HCT116 (cell line): ENCODE data around the gene RPL10. TPM values are rescaled to one million over a fixed set of nuclear protein-coding genes. Genes with fewer than 3 reads are reported as not detected.

Source experiments
- ATAC-seq: fragments of 200-7000 bp; cut with Tn5 transposase; 2 replicates; pipeline ENCODE4 v1.9.1; 2020; ENCODE audit warnings: mild to moderate bottlenecking, moderate library complexity
- BruUV-seq: library from RNA; stranded (reverse); fragments of 400-500 nt; replicated peaks from 2 replicates; lab custom pipeline; 2021; lab: Mats Ljungman, UMichigan
- CTCF ChIA-PET: fragments of 300-600 bp; sonication (Branson Sonifier 250); formaldehyde crosslinking; loops from one replicate; lab custom pipeline; 2021; ENCODE audit warnings: antibody characterized with exemption; lab: Charles Lee
- POLR2A ChIA-PET: fragments of 300-600, 350-600 bp; sonication (Branson Sonifier 250); formaldehyde crosslinking; loops from one replicate; lab custom pipeline; 2021; ENCODE audit warnings: antibody characterized with exemption; lab: Charles Lee
- RAD21 ChIA-PET, 2 experiments: fragments of 300-600 bp; sonication (Branson Sonifier 250); formaldehyde crosslinking; loops; one replicate each; lab custom pipeline; 2023; ENCODE audit warnings: low total read pairs in 2 of 2; ENCODE audit not compliant: uncharacterized antibody in 2 of 2, unreplicated experiment in 2 of 2, low non-redundant PET in 1 of 2; lab: Charles Lee
- DNase-seq: peaks from one replicate; pipeline ENCODE4 v3.0.0-alpha.2; 2010; ENCODE audit warnings: low read depth, low spot score
- H2AFZ ChIP-seq: fragments of 200-600 bp; shearing (Covaris generic), sonication (generic); 2 replicates; pipeline ENCODE4 v1.6.1; 2017; ENCODE audit warnings: low read depth, mixed run types, mixed read lengths, antibody characterized with exemption, low read length; ENCODE audit not compliant: poor library complexity, severe bottlenecking
- H3K27ac ChIP-seq: 2 replicates; pipeline ENCODE4 v1.5.1; 2012; ENCODE audit warnings: low read depth, low read length
- H3K27me3 ChIP-seq: fragments of 200-600 bp; sonication (generic); 2 replicates; pipeline ENCODE4 v1.6.1; 2016; ENCODE audit warnings: mixed run types, low read length, mixed read lengths; ENCODE audit not compliant: insufficient read depth
- H3K36me3 ChIP-seq, 2 experiments: fragments of 200-500 bp in 1 of 2; fragments of 200-600 bp in 1 of 2; sonication (Bioruptor generic) in 1 of 2; sonication (generic) in 1 of 2; 2 replicates each; pipeline versions ENCODE4 v1.5.1 to v1.6.1; 2014 to 2016; ENCODE audit warnings: low read length in 2 of 2, inconsistent platforms in 1 of 2, mixed read lengths in 1 of 2, mixed run types in 1 of 2; ENCODE audit not compliant: insufficient read depth in 2 of 2, control insufficient read depth in 1 of 2
- H3K4me1 ChIP-seq, 2 experiments: fragments of 200-600 bp in 1 of 2; sonication (generic) in 1 of 2; 2 replicates each; pipeline versions ENCODE4 v1.5.1 to v1.6.1; 2012 to 2017; ENCODE audit warnings: low read length in 2 of 2, inconsistent platforms in 1 of 2, mild to moderate bottlenecking in 1 of 2, mixed read lengths in 1 of 2, mixed run types in 1 of 2, moderate library complexity in 1 of 2; ENCODE audit not compliant: insufficient read depth in 2 of 2, control insufficient read depth in 1 of 2
- H3K4me2 ChIP-seq: fragments of 200-600 bp; sonication (generic); 2 replicates; pipeline ENCODE4 v1.6.1; 2017; ENCODE audit warnings: mixed run types, low read length, mixed read lengths
- H3K4me3 ChIP-seq, 2 experiments: fragments of 200-600 bp in 1 of 2; sonication (generic) in 1 of 2; replicated peaks in 1 of 2; 2 replicates each; pipeline ENCODE4 v1.5.1; 2011 to 2016; ENCODE audit warnings: low read length in 2 of 2, control low read depth in 1 of 2, low read depth in 1 of 2, mild to moderate bottlenecking in 1 of 2, mixed read lengths in 1 of 2, mixed run types in 1 of 2
- H3K79me2 ChIP-seq: fragments of 200-600 bp; sonication (generic); 2 replicates; pipeline ENCODE4 v1.6.1; 2017; ENCODE audit warnings: mild to moderate bottlenecking, mixed run types, low read length, moderate library complexity, mixed read lengths; ENCODE audit not compliant: insufficient read depth
- H3K9ac ChIP-seq: fragments of 200-600 bp; sonication (generic); 2 replicates; pipeline ENCODE4 v1.6.1; 2016; ENCODE audit warnings: low read length, mixed read lengths
- H3K9me2 ChIP-seq: fragments of 200-600 bp; sonication (generic), shearing (Covaris generic); 2 replicates; pipeline ENCODE4 v1.6.1; 2017; ENCODE audit warnings: mixed run types, mild to moderate bottlenecking, moderate library complexity; ENCODE audit not compliant: insufficient read depth
- H3K9me3 ChIP-seq, 2 experiments: fragments of 200-500 bp in 1 of 2; fragments of 200-600 bp in 1 of 2; sonication (Bioruptor generic) in 1 of 2; sonication (generic) in 1 of 2; 2 replicates each; pipeline ENCODE4 v1.6.1; 2014 to 2017; ENCODE audit warnings: low read length in 2 of 2, mixed read lengths in 2 of 2, inconsistent platforms in 1 of 2, low read depth in 1 of 2, mild to moderate bottlenecking in 1 of 2, mixed run types in 1 of 2, moderate library complexity in 1 of 2; ENCODE audit not compliant: control insufficient read depth in 1 of 2, insufficient read depth in 1 of 2
- H4K20me1 ChIP-seq: fragments of 200-600 bp; sonication (generic), shearing (Covaris generic); 2 replicates; pipeline ENCODE4 v1.6.1; 2017; ENCODE audit warnings: mixed run types, mild to moderate bottlenecking, moderate library complexity; ENCODE audit not compliant: insufficient read depth
- CBX3 ChIP-seq: IDR thresholded peaks from 2 replicates; pipeline ENCODE4 v1.6.1; 2012; ENCODE audit warnings: low read depth
- CEBPB ChIP-seq: IDR thresholded peaks from 2 replicates; pipeline ENCODE4 v1.6.1; 2012; ENCODE audit warnings: low read depth
- ELF1 ChIP-seq: IDR thresholded peaks from 2 replicates; pipeline ENCODE4 v1.6.1; 2012; ENCODE audit warnings: low read depth, borderline replicate concordance
- EZH2 ChIP-seq: fragments of 200-600 bp; sonication (generic); IDR thresholded peaks from 2 replicates; pipeline ENCODE4 v1.6.1; 2017; ENCODE audit warnings: antibody characterized with exemption, mixed run types
- EZH2phosphoT487 ChIP-seq: fragments of 200-600 bp; IDR thresholded peaks from 2 replicates; pipeline ENCODE4 v1.6.1; 2018; ENCODE audit warnings: antibody characterized with exemption, borderline replicate concordance
- FOSL1 ChIP-seq: IDR thresholded peaks from 2 replicates; pipeline ENCODE4 v1.6.1; 2012; ENCODE audit warnings: low read depth
- POLR2A ChIP-seq: IDR thresholded peaks from 2 replicates; pipeline ENCODE4 v1.7.0; 2011; ENCODE audit warnings: borderline replicate concordance; ENCODE audit not compliant: insufficient read depth, insufficient read length; ENCODE audit errors: extremely low read depth
- POLR2AphosphoS5 ChIP-seq: IDR thresholded peaks from 2 replicates; pipeline ENCODE4 v1.6.1; 2011; ENCODE audit warnings: mild to moderate bottlenecking, low read depth, low read length, moderate library complexity
- SIN3A ChIP-seq: IDR thresholded peaks from 2 replicates; pipeline ENCODE4 v1.6.1; 2012; ENCODE audit warnings: low read depth
- SP1 ChIP-seq: IDR thresholded peaks from 2 replicates; pipeline ENCODE4 v1.6.1; 2012; ENCODE audit warnings: low read depth
- SRF ChIP-seq: IDR thresholded peaks from 2 replicates; pipeline ENCODE4 v1.6.1; 2012; ENCODE audit warnings: low read depth
- TCF7L2 ChIP-seq: IDR thresholded peaks from 2 replicates; pipeline ENCODE4 v1.7.0; 2011; ENCODE audit warnings: borderline replicate concordance, inconsistent platforms; ENCODE audit not compliant: insufficient read depth, insufficient read length; ENCODE audit errors: extremely low read depth
- YY1 ChIP-seq: IDR thresholded peaks from 2 replicates; pipeline ENCODE4 v1.6.1; 2011; ENCODE audit warnings: low read length, low read depth, moderate library complexity, mild to moderate bottlenecking; ENCODE audit not compliant: insufficient replicate concordance; ENCODE audit errors: extremely low read depth
- ZFX ChIP-seq: fragments of 450-650 bp; IDR thresholded peaks from 2 replicates; pipeline ENCODE4 v1.6.1; 2017
- intact Hi-C: fragments of 100-400 bp; cut with micrococcal nuclease; formaldehyde crosslinking; loops from 2 replicates; pipeline ENCODE4 v1.10.0; 2022
- total RNA-seq: library from RNA; stranded (reverse); gene quantifications from one replicate; pipeline ENCODE4 v1.2.1, GENCODE V29; 2021; ENCODE audit not compliant: unreplicated experiment
- TF ChIP-seq, protein P1 (sequence below), 3 experiments: fragments of 200-600 bp in 1 of 3; sonication (generic) in 1 of 3; IDR thresholded peaks in 2 of 3; conservative IDR thresholded peaks in 1 of 3; 2 replicates each; pipeline ENCODE4 v1.5.1; 2012 to 2017; ENCODE audit warnings: low read depth in 2 of 3, low read length in 2 of 3, antibody characterized with exemption in 1 of 3, borderline replicate concordance in 1 of 3, control low read depth in 1 of 3, mild to moderate bottlenecking in 1 of 3, mixed read lengths in 1 of 3, mixed run types in 1 of 3, moderate library complexity in 1 of 3; ENCODE audit not compliant: insufficient read depth in 1 of 3
- TF ChIP-seq, protein P2 (sequence below): IDR thresholded peaks from 2 replicates; pipeline ENCODE4 v1.6.1; 2012
- TF ChIP-seq, protein P3 (sequence below): IDR thresholded peaks from 2 replicates; pipeline ENCODE4 v1.6.1; 2012; ENCODE audit warnings: low read depth

Gene RPL10
- total RNA-seq, 1 experiment from 2014 or later: 3,069 TPM

- Histone ChIP-seq H3K79me2 (no peaks in the 10 kb centered on the region), H3K4me3 (no peak overlapping the region), H3K9ac (no peak overlapping the region), H3K4me1 (no peaks in the 10 kb centered on the region), H4K20me1 (no peaks in the 10 kb centered on the region), H3K9me2 (no peaks in the 10 kb centered on the region), H3K4me2 (no peak overlapping the region), H3K9me3 (no peaks in the 10 kb centered on the region), H2AFZ (no peak overlapping the region), H3K27me3 (no peaks in the 10 kb centered on the region), H3K27ac (no peak overlapping the region), H3K36me3 (peaks cover 5 to 6% of the 10 kb centered on the region in 2 experiments; a peak in 2 of 4 replicates)
- ChIA-PET POLR2A (interaction anchor here (1.0 kb wide), 1 partner anchor 22 kb away, joined by 4 read pairs; no protein-coding TSS in a partner anchor), CTCF (no interaction called here), RAD21 (no interaction called here)
- no TSS peak for BruUV-seq
- DNase-seq (no peak), ATAC-seq (no peak)
- TF ChIP-seq, protein P1, sequence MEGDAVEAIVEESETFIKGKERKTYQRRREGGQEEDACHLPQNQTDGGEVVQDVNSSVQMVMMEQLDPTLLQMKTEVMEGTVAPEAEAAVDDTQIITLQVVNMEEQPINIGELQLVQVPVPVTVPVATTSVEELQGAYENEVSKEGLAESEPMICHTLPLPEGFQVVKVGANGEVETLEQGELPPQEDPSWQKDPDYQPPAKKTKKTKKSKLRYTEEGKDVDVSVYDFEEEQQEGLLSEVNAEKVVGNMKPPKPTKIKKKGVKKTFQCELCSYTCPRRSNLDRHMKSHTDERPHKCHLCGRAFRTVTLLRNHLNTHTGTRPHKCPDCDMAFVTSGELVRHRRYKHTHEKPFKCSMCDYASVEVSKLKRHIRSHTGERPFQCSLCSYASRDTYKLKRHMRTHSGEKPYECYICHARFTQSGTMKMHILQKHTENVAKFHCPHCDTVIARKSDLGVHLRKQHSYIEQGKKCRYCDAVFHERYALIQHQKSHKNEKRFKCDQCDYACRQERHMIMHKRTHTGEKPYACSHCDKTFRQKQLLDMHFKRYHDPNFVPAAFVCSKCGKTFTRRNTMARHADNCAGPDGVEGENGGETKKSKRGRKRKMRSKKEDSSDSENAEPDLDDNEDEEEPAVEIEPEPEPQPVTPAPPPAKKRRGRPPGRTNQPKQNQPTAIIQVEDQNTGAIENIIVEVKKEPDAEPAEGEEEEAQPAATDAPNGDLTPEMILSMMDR (IDR thresholded peaks at IDR 0.05 in 2 of 3, conservative IDR thresholded peaks at IDR 0.05 in 1 of 3; ENCODE audit: borderline replicate concordance in 1 of 3, insufficient read depth in 1 of 3, low read depth in 2 of 3, low read length in 2 of 3): no peak
- TF ChIP-seq, protein P2, sequence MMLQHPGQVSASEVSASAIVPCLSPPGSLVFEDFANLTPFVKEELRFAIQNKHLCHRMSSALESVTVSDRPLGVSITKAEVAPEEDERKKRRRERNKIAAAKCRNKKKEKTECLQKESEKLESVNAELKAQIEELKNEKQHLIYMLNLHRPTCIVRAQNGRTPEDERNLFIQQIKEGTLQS: no peak
- TF ChIP-seq CEBPB (no peak), FOSL1 (no peak), ZFX (no peak), POLR2A (no peak), ELF1 (no peak), SP1 (no peak), EZH2 (no peak), POLR2AphosphoS5 (no peak), EZH2phosphoT487 (no peak), TCF7L2 (no peak), YY1 (no peak), CBX3 (no peak), SIN3A (no peak), SRF (no peak)
- TF ChIP-seq, protein P3, sequence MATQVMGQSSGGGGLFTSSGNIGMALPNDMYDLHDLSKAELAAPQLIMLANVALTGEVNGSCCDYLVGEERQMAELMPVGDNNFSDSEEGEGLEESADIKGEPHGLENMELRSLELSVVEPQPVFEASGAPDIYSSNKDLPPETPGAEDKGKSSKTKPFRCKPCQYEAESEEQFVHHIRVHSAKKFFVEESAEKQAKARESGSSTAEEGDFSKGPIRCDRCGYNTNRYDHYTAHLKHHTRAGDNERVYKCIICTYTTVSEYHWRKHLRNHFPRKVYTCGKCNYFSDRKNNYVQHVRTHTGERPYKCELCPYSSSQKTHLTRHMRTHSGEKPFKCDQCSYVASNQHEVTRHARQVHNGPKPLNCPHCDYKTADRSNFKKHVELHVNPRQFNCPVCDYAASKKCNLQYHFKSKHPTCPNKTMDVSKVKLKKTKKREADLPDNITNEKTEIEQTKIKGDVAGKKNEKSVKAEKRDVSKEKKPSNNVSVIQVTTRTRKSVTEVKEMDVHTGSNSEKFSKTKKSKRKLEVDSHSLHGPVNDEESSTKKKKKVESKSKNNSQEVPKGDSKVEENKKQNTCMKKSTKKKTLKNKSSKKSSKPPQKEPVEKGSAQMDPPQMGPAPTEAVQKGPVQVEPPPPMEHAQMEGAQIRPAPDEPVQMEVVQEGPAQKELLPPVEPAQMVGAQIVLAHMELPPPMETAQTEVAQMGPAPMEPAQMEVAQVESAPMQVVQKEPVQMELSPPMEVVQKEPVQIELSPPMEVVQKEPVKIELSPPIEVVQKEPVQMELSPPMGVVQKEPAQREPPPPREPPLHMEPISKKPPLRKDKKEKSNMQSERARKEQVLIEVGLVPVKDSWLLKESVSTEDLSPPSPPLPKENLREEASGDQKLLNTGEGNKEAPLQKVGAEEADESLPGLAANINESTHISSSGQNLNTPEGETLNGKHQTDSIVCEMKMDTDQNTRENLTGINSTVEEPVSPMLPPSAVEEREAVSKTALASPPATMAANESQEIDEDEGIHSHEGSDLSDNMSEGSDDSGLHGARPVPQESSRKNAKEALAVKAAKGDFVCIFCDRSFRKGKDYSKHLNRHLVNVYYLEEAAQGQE: no peak
- intact Hi-C loops: no loop called here
Observed at GRCh38 chrX:154349359-154349935, 48.7 kb upstream of the RPL10 start.
